NCI-H128 (cell line): ENCODE data around the gene COL19A1.
"Not testable (repeated sequence)": the region's sequence is repeated elsewhere in the genome, so short reads cannot be mapped to it uniquely, and the experiment has no call there.

ENCODE experiments used
- DNase-seq: peaks from one replicate; lab custom pipeline; 2025; ENCODE audit not compliant: unreplicated experiment; lab: John Stamatoyannopoulos, UW

The COL19A1 gene

DNA sequence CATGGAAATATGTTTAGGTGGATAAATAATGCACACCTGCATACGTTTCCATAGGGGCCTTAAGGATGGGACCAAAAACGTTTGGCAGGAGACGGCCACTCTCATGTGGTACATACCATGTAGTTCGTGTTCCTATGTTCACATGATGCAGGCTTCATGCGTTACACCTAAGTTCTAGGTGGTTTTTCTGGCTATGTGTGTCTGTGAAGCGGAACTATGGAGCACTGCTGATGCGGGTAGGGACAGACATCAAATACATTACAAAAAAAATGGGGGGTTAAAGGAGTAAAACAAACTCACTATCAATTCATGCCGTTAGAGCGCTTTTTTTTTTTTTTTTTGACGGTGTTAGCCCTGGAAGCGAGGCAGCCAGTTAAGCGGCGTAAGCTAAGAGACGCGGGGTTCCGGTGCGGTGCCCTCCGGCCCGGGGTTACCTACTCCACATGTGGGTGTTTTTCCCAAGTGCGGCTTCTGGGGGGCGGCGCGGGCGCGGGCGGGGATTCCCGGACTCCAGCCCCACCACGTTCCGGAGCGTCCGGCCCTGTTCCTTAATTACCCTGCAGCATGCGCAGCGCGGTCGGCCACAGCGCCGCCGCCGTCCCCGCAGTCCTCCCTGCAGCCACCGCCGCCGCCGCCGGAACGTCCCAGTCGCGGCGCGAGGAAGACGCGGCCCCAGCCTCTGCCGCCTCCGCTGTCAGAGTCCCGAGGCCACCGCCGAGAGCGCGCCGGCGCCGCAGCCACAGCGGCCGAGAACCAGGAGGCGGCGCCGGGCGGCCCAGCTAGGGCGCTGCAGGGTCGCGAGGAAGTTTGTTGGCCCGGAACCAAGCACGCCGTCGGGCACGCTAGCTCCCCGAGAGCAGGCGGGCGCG is 648 bp downstream of the COL19A1 start:
- DNase-seq: no peak

GRCh38 chr6:69867639-69867976 is 1.3 kb downstream of the COL19A1 start:
- DNase-seq: no peak

DNA sequence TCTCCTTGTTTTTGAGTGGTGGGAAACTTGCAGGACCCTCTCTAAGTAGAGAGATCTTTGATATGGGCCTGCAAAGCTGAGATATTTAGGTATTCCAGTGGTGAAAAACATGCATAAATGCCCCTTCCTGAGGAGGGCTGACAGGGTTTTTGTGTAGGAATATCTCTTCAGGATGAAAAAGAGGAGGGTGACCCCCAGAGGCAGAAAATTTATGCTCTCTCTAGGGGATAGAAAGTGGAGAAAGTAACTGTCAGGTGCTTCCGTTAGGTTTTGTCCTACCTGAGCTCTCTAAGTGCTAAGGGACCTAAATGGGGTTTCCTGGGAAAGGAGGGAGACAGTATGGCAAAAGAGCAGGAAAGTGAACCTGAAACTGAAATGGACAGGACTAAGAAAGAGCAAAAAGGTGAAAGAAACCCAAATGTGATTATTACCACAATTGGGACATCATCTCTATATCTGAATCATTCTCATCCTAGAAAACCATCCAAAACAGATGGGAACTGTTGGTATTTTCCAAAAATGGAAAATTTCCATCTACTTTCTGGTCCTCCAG is 2.0 kb downstream of the COL19A1 start:
- no peak for DNase-seq

DNA sequence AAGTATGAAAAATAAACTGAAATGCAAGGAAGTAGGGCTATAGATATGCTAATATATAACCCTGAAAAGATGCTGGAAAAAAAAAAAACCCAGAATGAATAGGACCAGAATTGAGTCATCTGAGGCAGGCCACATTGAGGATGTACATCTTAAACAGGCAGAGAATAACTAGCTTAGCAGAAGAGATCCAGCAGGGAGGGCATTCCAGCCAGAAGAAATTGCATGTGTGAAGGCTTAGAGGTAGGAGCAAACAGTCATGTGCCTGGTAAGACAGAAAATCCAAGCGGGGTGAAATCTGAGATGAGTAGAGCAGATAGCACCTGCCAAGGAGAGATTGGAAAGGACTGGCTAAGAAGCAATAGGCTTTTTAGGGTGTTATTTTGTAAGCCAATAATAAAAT is 2.6 kb downstream of the COL19A1 start:
- no peak for DNase-seq

GRCh38 chr6:69871107-69871506 is 4.8 kb downstream of the COL19A1 start:
- no peak for DNase-seq

- no peak for DNase-seq
Measured at GRCh38 chr6:69873291-69873690, 6.9 kb downstream of the COL19A1 start.

- no peak for DNase-seq
Measured at GRCh38 chr6:69875715-69876114, 9.4 kb downstream of the COL19A1 start.

DNA sequence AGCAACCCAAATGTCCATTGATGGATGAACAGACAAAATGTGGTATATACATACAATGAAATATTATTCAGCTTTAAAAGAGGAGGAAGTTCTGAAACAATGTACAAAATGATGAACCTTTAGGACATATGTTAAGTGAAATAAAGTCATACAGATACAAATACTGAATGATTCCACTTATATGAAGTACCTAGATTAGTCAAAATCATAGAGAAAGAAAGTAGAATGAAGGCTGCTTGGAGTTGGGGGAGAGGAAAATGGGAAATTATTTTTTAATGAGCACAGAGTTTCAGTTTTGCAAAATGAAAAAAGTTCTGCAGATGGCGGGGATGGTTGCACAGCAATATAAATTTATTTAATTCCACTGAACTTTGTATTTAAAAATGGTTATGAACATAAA is 12.4 kb downstream of the COL19A1 start:
- DNase-seq: no peak

DNA sequence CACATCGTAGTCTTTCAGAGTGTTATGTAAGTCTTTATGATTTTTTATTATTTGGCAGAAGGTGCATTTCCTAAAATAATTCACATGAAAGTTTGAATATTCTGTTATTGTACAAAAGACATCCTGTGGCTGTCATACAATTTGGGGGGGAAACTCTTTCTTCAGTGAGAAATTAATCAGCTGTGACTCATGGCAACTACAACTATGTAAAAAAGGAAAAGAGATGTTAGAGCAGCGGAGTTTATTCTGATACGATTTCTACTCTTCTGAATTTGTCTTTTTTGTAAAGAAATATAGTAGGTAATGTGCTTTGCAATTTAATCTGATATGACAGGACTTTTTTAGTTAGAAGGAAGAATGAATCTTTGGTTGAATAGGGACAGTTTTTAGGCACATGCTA is 14.2 kb downstream of the COL19A1 start:
- no peak for DNase-seq

DNA sequence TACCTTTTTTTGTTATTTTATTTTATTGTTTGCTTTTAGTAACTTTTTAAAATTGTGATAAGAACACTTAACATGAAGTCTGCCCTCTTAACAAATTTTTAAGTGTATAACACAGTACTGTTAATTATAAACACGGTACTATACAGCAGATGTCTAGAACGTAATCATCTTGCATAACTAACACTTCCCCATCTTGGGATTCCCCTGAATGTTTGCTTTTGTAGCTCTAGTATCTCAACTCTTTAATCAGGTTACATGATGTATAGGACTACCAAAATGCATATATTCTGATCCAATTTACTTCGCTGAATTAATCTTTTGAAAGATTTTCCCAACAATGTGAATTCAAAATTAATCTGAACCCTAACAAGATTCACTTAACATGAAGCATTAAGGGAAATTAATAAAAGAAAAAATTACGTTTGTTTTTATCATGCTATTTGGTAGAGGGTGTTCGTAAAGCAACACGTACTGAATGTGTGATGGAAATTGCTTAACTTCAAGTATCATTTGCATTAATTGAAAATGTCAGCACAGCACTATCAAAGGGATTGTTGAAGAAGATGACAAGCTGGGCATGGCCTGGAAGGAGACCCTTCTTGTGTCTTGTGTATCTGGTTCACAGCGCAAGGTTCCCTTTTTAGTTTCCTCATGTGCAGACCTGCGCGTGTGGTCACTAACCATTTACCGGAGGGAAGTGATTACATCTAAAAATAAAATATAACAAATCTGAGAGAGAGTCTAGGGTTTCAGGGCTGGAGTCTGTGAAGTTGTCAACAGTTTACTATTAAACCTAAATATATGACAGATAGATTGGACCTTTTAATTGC is 15.2 kb downstream of the COL19A1 start:
- no peak for DNase-seq

DNA sequence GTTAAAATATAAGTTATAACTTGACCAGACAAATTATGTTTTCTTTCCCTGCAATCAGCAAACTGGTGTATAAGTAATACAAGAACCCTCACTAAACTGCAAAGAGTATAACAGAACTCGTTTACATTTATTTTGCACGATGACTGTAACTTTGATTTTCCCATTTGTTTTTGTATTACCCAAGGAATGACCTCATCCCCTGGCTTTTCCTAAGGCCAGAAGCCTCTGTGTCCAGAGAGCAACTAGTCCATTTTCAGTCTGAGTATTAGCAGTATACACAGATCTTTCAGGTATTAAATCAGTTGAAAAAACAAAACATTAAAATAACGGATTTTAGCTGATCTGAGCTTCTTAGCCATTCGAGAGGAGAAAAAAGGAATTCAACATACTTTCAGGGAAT is 17.2 kb downstream of the COL19A1 start:
- no peak for DNase-seq

DNA sequence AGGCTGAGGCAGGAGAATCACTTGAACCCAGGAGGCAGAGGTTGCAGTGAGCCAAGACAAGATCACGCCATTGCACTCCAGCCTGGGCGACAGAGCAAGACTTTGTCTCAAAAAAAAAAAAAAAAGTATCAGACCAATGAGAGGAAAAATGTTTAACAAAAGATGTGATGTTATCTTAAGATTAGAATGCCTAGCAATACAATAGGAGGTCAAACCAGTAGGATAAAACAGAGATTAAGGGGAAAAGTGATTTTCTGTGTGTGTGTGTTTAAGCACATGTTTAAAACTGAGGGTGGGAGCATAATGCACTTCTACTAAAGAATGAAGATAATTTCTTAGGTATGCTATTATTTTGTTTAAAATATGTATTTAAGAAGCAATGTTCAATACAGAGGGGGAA is 17.9 kb downstream of the COL19A1 start:
- no peak for DNase-seq

GRCh38 chr6:69887026-69887425 is 20.7 kb downstream of the COL19A1 start:
- no peak for DNase-seq

GRCh38 chr6:69887714-69888345 is 21.5 kb downstream of the COL19A1 start:
- DNase-seq: no peak

DNA sequence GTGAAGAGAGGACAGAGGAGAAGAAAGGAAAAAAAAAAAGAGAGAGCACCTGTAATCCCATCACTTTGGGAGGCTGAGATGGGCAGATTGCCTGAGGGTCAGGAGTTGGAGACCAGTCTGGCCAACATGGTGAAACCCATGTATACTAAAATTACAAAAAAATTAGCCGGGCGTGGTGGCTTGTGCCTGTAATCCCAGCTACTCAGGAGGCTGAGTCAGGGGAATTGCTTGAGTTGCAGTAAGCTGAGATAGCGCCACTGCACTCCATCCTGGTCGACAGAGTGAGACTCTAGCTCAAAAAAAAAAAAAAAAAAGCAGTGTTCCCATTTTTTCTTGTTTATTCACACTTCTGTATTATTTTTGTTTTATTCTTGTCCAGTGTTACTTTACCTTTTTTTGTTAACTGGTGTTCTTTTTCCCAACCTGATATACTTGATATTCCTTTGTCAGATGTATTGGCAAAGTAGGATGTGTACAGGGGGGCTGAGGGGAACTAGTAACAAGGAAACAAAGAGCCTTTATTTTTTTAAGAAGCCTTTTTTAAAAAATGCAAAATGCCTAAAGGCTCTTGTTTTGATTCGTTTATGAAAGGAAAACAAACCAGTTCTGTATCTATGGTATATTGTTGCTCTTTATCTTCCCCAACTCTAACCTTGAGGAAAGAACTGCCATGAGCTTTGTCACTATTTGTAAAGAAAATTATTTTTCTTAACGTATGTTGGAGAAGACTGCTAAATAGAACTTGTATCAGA is 22.3 kb downstream of the COL19A1 start:
- DNase-seq: no peak

DNA sequence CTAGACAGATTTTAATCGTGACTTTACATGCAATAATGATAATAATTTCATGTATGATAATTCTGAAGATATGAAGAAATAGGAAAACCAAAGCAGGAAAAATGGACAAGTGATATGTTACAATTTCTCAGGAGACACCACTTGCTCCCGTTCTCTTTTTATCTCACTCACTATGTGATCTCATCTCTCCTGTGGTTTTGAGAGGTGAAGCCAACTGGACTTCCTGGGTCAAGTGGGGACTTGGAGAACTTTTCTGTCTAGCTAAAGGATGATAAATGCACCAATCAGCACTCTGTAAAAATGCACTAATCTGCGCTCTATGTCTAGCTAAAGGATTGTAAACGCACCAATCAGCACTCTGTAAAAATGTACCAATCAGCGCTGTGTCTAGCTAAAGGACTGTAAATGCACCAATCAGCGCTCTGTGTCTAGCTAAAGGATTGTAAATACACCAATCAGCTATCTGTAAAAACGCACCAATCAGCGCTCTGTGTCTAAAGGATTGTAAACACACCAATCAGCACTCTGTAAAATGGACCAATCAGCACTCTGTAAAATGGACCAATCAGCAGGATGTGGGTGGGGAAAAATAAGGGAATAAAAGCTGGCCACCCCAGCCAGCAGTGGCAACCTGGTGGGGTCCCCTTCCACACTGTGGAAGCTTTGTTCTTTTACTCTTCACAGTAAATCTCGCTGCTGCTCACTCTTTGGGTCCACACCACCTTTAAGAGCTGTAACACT is 23.0 kb downstream of the COL19A1 start:
- DNase-seq: not testable (repeated sequence)

- not testable (repeated sequence) for DNase-seq
Measured at GRCh38 chr6:69892561-69892960, 26.2 kb downstream of the COL19A1 start.

DNA sequence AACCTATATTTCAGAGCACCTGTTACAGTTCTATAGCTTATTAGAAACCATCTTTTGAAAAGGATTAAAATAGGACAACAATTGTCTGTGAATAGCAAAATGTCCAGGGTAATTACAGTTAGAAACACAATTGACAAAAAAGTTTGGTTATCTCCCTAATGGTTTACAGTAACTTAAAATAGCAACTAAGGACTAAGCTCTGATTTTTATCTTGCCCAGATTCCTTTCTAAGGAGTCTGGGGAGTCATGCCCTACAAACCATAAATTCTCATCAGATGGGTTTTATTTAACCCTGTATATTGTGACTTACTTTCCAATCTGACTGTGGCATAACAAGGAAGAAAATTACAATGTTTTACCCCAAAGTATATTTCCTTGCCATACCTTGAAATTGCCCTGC is 26.9 kb downstream of the COL19A1 start:
- not testable (repeated sequence) for DNase-seq

DNA sequence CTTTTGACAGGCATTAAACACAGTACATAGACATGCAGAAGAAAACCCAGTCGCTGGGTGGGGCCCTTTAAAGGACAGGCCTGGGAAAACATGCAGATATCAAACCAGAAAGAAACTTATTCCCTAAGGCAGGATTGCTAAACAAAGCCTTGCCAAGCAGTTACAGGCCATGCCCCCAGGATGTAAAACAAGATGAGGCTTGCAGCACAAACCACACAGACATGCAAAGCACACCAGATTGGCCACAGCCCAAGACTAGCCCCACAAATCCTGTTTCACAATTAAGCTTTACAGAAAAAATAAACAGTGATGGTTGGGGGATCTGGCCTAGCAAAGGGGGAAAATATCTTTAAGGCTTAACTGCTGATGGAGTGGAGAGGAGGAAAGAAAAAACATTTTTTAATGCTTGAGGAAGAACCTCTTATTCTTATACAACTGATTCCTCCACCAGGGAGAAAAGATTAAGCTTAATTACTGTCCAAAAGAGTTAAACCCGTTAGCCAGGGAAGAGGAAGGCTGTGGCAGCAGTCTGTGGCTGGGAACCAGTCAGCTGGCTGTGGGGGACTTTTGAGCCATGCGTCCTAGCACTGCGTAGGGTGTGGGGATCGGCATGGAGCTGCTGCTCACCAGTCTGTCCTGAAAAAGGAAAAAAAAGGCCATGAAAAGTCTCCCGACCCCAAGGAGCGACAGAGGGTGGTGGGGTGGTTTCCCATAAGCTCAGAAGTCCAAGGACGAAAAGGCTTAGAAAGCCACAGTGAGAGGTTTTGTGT is 28.4 kb downstream of the COL19A1 start:
- no peak for DNase-seq
